ENCODE results near the gene TSHZ2. TPM values are rescaled to one million over a fixed set of nuclear protein-coding genes. Genes with fewer than 3 reads are reported as not detected.

TSHZ2 gene
- total RNA-seq, 2 donors from 2014 or later, result 3.3 to 6.2 TPM

GRCh38 chr20:53439046-53439445, 466.9 kb downstream of the TSHZ2 start:
- H3K27ac ChIP-seq, result no peak overlapping the region
- no peak for DNase-seq (ENCODE audit: low spot score)
- H3K27me3 ChIP-seq, result no peaks in the 10 kb centered on the region
- no peak for TF ChIP-seq CTCF (IDR thresholded peaks at IDR 0.05)
- no peaks in the 10 kb centered on the region for H3K36me3 ChIP-seq
- no peaks in the 10 kb centered on the region for H3K4me1 ChIP-seq
- H3K9me3 ChIP-seq, result no peaks in the 10 kb centered on the region
- no peak overlapping the region for H3K4me3 ChIP-seq

GRCh38 chr20:53439616-53440015, 467.5 kb downstream of the TSHZ2 start:
- H3K4me1 ChIP-seq, result no peaks in the 10 kb centered on the region
- no peaks in the 10 kb centered on the region for H3K36me3 ChIP-seq
- DNase-seq (ENCODE audit: low spot score), result no peak

GRCh38 chr20:53444401-53445149, 472.4 kb downstream of the TSHZ2 start:
- DNase-seq (ENCODE audit: low spot score), result no peak
- Histone ChIP-seq H3K4me3 (no peak overlapping the region), H3K9me3 (peaks cover 0 to 20% of the 10 kb centered on the region in 2 donors), H3K4me1 (no peaks in the 10 kb centered on the region), H3K27me3 (no peaks in the 10 kb centered on the region), H3K36me3 (no peaks in the 10 kb centered on the region), H3K27ac (no peak overlapping the region)
- TF ChIP-seq CTCF (IDR thresholded peaks at IDR 0.05), result no peak

More at GRCh38 chr20:53439616-53440015, 467.5 kb downstream of the TSHZ2 start:
- no peak for TF ChIP-seq CTCF (IDR thresholded peaks at IDR 0.05)
- Histone ChIP-seq H3K9me3 (no peaks in the 10 kb centered on the region), H3K4me3 (no peak overlapping the region), H3K27ac (no peak overlapping the region), H3K27me3 (no peaks in the 10 kb centered on the region)

GRCh38 chr20:53445321-53445731, 473.2 kb downstream of the TSHZ2 start:
- no peak overlapping the region for H3K4me3 ChIP-seq
- peaks cover 0 to 27% of the 10 kb centered on the region in 2 donors for H3K9me3 ChIP-seq
- TF ChIP-seq CTCF (IDR thresholded peaks at IDR 0.05), result no peak
- H3K27ac ChIP-seq, result no peak overlapping the region
- H3K4me1 ChIP-seq, result no peaks in the 10 kb centered on the region
- no peak for DNase-seq (ENCODE audit: low spot score)
- H3K27me3 ChIP-seq, result no peaks in the 10 kb centered on the region
- no peaks in the 10 kb centered on the region for H3K36me3 ChIP-seq

GRCh38 chr20:53445932-53446331, 473.8 kb downstream of the TSHZ2 start:
- DNase-seq (ENCODE audit: low spot score), result no peak

More at GRCh38 chr20:53445932-53446331, 473.8 kb downstream of the TSHZ2 start:
- no peak for TF ChIP-seq CTCF (IDR thresholded peaks at IDR 0.05)
- peaks cover 0 to 31% of the 10 kb centered on the region in 2 donors for H3K9me3 ChIP-seq
- no peaks in the 10 kb centered on the region for H3K36me3 ChIP-seq
- no peak overlapping the region for H3K4me3 ChIP-seq
- no peak overlapping the region for H3K27ac ChIP-seq
- H3K27me3 ChIP-seq, result no peaks in the 10 kb centered on the region
- no peaks in the 10 kb centered on the region for H3K4me1 ChIP-seq
